Mucosa of descending colon (tissue), 3 donors: ENCODE data around the gene ALX4. TPM values are rescaled to one million over a fixed set of nuclear protein-coding genes. Genes with fewer than 3 reads are reported as not detected.
A peak's percentile ranks its signal among the peaks of the same experiment; 100 is the strongest.

Experiments
- ATAC-seq: fragments of 200-7000 bp; cut with Tn5 transposase; one replicate; pipeline ENCODE4 v1.9.1; 2020; ENCODE audit warnings: mild to moderate bottlenecking, moderate library complexity
- DNase-seq, 3 donors: peaks; one replicate each; pipeline ENCODE4 v3.0.0-alpha.2; 2020
- H3K36me3 ChIP-seq: fragments of 200-600 bp; one replicate; pipeline ENCODE4 v1.8.0; 2021; ENCODE audit warnings: low read depth, mild to moderate bottlenecking
- H3K4me1 ChIP-seq: fragments of 200-600 bp; one replicate; pipeline ENCODE4 v1.8.0; 2021; ENCODE audit warnings: low read depth, mild to moderate bottlenecking
- H3K4me3 ChIP-seq: fragments of 200-600 bp; one replicate; pipeline ENCODE4 v1.8.0; 2021; ENCODE audit warnings: mild to moderate bottlenecking
- H3K9me3 ChIP-seq: fragments of 200-600 bp; one replicate; pipeline ENCODE4 v1.8.0; 2021; ENCODE audit warnings: mild to moderate bottlenecking
- intact Hi-C, 2 donors: fragments of 100-400 bp; cut with DNase I in 1 of 2; cut with micrococcal nuclease in 1 of 2; formaldehyde crosslinking; loops; one replicate each; pipeline versions ENCODE4 v1.11.0 to v1.11.1; 2022; cut with DNase I, micrococcal nuclease
- total RNA-seq, 3 donors: library from RNA; stranded (reverse); fragmentation: NEBNext Ultra II Directional in 2 of 3; extraction: Animal tissue kit (Norgen Biotek cat#: 25700) in 2 of 3; gene quantifications; one replicate each; pipeline versions ENCODE4 v1.2.1 to v1.2.4, GENCODE V29; 2021 to 2023
- TF ChIP-seq, protein P1 (sequence below): fragments of 200-600 bp; IDR thresholded peaks from one replicate; pipeline ENCODE4 v1.8.0; 2022; ENCODE audit warnings: antibody characterized with exemption, mild to moderate bottlenecking
- donor health status: DM: no; HTN: no; CAD: no; lungs with moderate emphysema.
- donor health status: DM: no; HTN: no; CAD: no.
- donor health status: DM: no; HTN: yes; CAD: no.

The ALX4 gene
- total RNA-seq, 3 donors from 2014 or later = not detected

DNA sequence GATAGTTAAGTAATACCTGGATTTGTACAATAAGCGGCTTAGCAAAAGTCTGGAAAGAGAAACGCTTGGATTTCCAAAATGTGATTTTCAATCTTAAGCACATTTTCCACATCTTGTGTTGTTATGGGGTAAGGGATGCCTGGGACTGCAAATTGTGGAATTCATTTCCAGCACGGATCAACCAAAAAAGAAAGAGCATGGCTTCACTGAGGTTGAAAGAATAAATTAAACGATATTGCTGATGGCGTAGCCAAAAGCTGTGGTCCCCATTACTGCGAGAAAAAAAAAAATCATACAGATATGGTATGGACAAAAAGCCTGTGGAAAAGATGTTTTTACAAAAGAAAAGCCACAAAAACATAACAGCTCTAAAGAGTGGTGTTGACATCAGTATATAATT, 26.0 kb upstream of the ALX4 start:
- H3K4me1 ChIP-seq = no peaks in the 10 kb centered on the region
- DNase-seq (no peak), ATAC-seq (no peak)
- no peaks in the 10 kb centered on the region for H3K36me3 ChIP-seq
- intact Hi-C loops = no loop called here
- H3K9me3 ChIP-seq = no peaks in the 10 kb centered on the region
- TF ChIP-seq, protein P1, sequence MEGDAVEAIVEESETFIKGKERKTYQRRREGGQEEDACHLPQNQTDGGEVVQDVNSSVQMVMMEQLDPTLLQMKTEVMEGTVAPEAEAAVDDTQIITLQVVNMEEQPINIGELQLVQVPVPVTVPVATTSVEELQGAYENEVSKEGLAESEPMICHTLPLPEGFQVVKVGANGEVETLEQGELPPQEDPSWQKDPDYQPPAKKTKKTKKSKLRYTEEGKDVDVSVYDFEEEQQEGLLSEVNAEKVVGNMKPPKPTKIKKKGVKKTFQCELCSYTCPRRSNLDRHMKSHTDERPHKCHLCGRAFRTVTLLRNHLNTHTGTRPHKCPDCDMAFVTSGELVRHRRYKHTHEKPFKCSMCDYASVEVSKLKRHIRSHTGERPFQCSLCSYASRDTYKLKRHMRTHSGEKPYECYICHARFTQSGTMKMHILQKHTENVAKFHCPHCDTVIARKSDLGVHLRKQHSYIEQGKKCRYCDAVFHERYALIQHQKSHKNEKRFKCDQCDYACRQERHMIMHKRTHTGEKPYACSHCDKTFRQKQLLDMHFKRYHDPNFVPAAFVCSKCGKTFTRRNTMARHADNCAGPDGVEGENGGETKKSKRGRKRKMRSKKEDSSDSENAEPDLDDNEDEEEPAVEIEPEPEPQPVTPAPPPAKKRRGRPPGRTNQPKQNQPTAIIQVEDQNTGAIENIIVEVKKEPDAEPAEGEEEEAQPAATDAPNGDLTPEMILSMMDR = no peak
- H3K4me3 ChIP-seq = no peak overlapping the region

DNA sequence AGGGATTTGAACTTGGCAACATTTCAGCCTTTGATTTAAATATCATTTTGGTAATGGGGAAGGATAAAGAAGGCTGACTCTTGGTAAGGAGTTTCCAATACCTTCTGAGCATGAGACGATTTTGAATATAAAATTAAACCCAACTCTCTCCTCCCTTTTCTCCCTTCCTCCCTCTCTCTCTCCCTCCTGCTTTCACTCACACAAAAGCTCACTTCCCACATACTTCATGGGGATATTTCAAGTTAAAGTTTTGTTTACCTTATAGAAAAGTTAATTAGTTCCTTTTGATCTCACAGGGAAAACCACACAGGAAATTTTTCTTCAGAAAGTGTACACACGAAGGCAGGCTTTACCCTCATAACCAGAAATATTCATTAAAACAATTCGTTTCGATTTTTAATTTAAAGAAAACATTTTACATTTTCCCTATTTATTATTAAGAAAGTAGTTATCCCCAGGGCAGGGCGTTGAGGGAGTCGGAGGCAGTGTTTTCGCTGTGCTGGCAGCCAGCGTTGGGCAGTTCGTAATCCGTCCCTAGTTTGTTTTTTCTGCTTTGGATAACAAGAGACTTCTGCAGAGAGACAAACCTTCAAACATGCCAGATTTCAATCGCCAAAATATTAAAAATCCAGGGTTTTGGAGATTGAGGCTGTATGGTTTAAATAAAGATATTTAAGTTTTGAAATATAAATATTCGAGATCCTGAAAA, 25.3 kb upstream of the ALX4 start:
- DNase-seq (no peak), ATAC-seq (no peak)
- Histone ChIP-seq H3K9me3 (no peaks in the 10 kb centered on the region), H3K4me1 (no peaks in the 10 kb centered on the region), H3K4me3 (no peak overlapping the region), H3K36me3 (no peaks in the 10 kb centered on the region)
- intact Hi-C loops = no loop called here
- TF ChIP-seq, protein P1 = no peak

DNA sequence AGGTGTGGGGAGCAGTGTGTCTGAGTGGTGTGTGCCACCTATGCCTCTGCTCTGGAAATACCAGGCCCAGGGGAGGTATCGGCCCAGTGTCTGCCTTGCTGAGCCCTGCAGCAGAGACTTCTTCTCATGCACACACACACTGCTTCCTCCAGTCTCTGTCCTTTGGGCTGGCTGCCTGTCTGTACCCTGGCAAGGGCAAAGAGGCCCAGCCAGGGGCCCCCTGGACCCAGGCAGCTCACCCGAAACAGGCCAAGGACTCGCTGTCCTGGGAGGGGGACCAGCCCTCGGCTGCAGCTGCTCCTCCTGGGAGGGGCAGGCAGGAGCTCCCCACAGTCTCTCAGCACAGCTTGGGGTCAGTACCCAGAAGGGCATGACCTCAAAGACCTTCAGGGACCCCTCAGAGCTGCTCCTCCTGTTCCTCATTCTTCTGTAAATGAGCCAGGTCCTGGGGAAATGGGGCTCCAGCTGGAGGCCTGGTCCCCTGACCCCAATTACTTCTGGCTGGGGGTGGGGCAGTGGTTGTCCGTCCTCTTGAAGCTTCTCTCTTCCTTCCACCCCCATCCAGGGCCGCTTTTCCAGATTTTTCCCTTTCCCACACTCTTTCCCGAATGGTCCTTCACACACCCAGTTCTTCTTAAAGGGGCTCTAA, 24.5 kb upstream of the ALX4 start:
- TF ChIP-seq, protein P1 = no peak
- H3K4me3 ChIP-seq = no peak overlapping the region
- no peak for DNase-seq
- no peak for ATAC-seq
- H3K36me3 ChIP-seq = no peaks in the 10 kb centered on the region
- no peaks in the 10 kb centered on the region for H3K4me1 ChIP-seq
- no peaks in the 10 kb centered on the region for H3K9me3 ChIP-seq
- intact Hi-C loops = no loop called here

DNA sequence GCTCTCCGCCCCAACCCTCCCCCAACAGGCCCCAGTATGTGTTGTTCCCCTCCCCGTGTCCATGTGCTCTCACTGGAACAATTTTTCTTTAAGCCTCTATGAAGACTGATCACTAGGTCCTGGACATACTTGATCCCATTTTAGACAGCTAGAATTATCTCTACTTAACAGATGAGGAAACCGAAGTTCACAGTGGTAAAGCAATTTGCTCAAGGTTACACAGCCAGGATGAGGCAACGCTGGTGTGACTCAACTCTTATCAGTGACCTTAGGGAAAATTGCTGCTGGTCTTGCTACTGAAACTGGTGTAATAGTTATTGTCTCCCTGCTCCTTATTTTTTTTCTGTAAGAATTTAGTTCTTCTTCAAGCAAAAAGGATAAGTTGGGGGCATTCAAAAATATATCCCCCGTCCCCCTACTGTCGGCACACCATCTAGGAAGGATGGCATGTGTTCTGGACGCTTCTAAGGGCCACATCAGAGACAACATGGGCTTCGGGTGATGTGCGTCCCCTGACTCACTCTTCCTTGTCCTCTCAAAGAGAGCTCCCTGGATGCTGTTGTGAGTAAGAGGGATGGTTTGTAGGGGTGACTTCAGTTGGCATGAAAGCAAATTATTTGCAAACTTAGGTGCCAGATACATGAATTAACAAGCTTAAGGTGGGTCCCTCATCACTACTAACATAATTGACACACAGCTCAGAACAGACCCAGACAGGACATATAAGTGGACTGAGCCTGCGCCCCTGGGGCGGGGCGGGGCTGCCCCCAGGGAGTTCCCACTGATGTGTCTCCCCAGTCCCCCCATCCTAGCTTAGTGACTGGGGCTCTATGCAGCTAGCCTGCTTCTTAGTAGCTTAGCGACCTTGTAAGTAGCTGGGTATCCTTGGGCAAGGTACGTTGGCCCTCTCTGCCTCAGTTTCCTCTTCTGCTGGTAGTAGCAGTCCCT, 23.6 kb upstream of the ALX4 start:
- intact Hi-C loops = no loop called here
- no peaks in the 10 kb centered on the region for H3K9me3 ChIP-seq
- peak; percentile 19 for ATAC-seq

DNA sequence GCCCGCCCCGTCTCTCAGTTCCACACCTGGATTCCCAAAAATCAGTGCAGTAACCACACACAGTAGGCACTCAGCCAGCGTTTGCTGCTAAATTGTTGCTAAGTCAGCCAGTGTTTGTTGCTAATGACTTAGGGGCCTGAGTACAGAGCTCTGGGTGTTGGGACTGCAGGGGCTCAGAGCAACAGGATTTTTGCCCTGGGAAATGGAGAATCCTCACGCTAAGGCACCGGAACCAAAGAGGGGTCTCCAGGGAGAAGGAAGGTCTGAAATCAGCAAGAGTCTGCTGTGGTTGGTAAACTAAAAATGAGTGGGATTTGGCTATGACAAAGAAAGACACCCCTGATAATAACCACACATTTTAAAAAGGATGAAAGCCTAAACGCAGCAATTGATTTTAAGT, 22.7 kb upstream of the ALX4 start:
- TF ChIP-seq, protein P1 = no peak
- ATAC-seq (no peak), DNase-seq (no peak)
- Histone ChIP-seq H3K4me3 (no peak overlapping the region), H3K4me1 (no peaks in the 10 kb centered on the region), H3K9me3 (no peaks in the 10 kb centered on the region), H3K36me3 (no peaks in the 10 kb centered on the region)
- intact Hi-C loops = no loop called here

More for the DNA sequence above, 23.6 kb upstream of the ALX4 start:
- Histone ChIP-seq H3K4me1 (no peaks in the 10 kb centered on the region), H3K4me3 (no peak overlapping the region), H3K36me3 (no peaks in the 10 kb centered on the region)
- TF ChIP-seq, protein P1 = no peak
- DNase-seq = no peak
